IPS-18c (cell line): ENCODE results near the gene PIK3C3.
"Not testable (repeated sequence)": the region's sequence is repeated elsewhere in the genome, so short reads cannot be mapped to it uniquely, and the experiment has no call there.

ENCODE experiments used
- H3K4me3 ChIP-seq: 2 replicates; pipeline ENCODE4 v1.7.0; 2013; ENCODE audit warnings: low read depth, mild to moderate bottlenecking, low read length, moderate library complexity; ENCODE audit not compliant: insufficient read depth
- H3K9me3 ChIP-seq: one replicate; pipeline ENCODE4 v1.6.1; 2013; ENCODE audit warnings: mild to moderate bottlenecking, low read length, moderate library complexity; ENCODE audit not compliant: control insufficient read depth, insufficient read depth

The PIK3C3 gene

DNA sequence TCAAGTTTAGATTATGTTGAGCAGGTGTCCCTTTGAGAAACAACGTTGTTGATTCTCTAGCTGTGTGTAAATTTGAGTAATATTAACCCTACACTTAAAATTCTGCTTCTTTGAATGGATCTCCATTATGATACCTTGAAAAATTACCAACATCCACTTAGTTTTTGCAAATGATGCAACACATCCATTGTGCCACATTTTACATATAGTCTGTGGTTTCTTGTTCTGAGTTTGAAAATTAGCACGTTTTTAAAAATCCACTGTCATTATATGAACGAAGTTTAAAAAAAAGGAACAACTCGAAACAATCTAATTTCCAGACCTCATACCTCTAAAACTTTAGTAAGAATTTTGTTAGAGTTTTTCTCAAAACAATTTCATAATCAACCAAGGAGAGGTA lies 37.7 kb downstream of the PIK3C3 start:
- Histone ChIP-seq H3K9me3 (no peaks in the 10 kb centered on the region), H3K4me3 (no peak overlapping the region)

GRCh38 chr18:41993151-41993550 lies 38.1 kb downstream of the PIK3C3 start:
- H3K4me3 ChIP-seq: no peak overlapping the region

GRCh38 chr18:41996020-41996419 lies 41.0 kb downstream of the PIK3C3 start:
- Histone ChIP-seq H3K4me3 (no peak overlapping the region), H3K9me3 (no peaks in the 10 kb centered on the region)

More at GRCh38 chr18:41993151-41993550, 38.1 kb downstream of the PIK3C3 start:
- no peaks in the 10 kb centered on the region for H3K9me3 ChIP-seq

DNA sequence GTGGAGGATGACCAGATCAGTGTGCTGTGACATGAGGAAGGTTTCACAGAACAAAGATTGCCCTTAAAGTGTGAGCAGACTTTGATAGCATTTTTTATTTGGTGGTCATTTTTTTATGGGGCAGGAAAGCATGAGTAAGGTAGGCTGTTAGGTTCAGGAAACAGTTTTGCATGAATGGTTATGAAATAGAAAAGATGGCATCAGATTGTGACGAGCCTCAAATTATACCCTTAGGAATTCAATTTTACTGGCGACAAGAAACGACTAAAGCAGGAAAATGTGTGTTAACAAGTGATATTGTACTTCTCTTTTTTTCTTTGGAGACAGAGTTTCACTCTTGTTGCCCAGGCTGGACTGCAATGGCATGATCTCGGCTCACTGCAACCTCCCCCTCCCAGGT lies 44.7 kb downstream of the PIK3C3 start:
- H3K9me3 ChIP-seq: no peaks in the 10 kb centered on the region
- no peak overlapping the region for H3K4me3 ChIP-seq

- H3K9me3 ChIP-seq: no peaks in the 10 kb centered on the region
- no peak overlapping the region for H3K4me3 ChIP-seq
Measured at GRCh38 chr18:42001801-42002200, 46.8 kb downstream of the PIK3C3 start.

- H3K4me3 ChIP-seq: no peak overlapping the region
- H3K9me3 ChIP-seq: no peaks in the 10 kb centered on the region
Measured at GRCh38 chr18:42004653-42005052, 49.6 kb downstream of the PIK3C3 start.

- no peaks in the 10 kb centered on the region for H3K9me3 ChIP-seq
- H3K4me3 ChIP-seq: no peak overlapping the region
Measured at GRCh38 chr18:42005782-42006181, 50.7 kb downstream of the PIK3C3 start.

GRCh38 chr18:42009457-42009856 lies 54.4 kb downstream of the PIK3C3 start:
- not testable (repeated sequence) for H3K9me3 ChIP-seq, H3K4me3 ChIP-seq

GRCh38 chr18:42011053-42011452 lies 56.0 kb downstream of the PIK3C3 start:
- H3K4me3 ChIP-seq: no peak overlapping the region
- H3K9me3 ChIP-seq: no peaks in the 10 kb centered on the region

DNA sequence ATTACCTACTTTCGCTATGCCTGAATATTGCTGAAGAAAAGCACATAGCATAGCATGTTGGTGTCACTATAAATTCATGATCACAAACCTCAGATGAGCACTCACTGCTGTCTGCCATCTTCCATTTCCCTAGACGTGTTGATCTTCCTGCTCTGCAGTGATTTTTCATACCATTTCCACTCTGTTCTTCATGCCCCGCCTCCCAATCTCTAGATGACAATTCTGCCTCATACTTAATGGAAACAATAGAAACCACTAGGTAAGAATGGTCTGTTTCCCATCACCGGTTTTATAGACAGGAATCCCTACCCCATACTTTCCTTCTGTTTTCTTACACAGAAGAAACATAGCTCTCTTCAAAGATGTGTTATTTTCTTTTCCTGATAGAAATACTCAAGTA lies 63.8 kb downstream of the PIK3C3 start:
- Histone ChIP-seq H3K4me3 (no peak overlapping the region), H3K9me3 (no peaks in the 10 kb centered on the region)

GRCh38 chr18:42024131-42024530 lies 69.1 kb downstream of the PIK3C3 start:
- no peaks in the 10 kb centered on the region for H3K9me3 ChIP-seq
- no peak overlapping the region for H3K4me3 ChIP-seq

- H3K9me3 ChIP-seq: no peaks in the 10 kb centered on the region
- no peak overlapping the region for H3K4me3 ChIP-seq
Measured at GRCh38 chr18:42025491-42025890, 70.5 kb downstream of the PIK3C3 start.

DNA sequence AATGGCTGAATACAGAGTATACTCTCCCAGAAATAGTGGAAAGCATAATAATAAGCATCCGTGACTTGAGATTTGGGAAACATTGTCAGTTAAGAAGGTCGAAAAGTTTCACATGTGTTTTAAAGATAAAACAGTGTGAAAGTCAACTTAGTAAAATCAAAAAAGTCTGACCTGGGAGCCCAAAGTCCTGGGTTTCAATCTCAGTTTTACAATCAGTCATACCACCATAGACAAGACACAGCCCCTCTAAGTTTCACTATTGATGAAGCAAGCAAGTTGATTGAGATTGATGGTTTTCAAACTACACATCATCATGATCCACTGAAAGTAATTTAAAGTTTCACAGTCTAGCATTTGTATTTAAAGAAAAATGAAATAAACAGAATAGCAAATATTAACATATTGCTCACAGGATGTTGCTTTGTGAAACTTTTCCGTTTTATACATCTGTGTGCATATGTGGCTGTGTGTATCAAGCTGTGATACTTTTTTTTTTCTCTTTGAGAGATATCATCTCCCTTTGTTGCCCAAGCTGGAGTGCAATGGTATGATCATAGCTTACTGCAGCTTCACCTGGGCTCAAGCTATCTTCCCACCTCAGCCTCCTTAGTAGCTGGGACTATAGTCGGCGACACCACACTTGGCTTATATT lies 71.1 kb downstream of the PIK3C3 start:
- Histone ChIP-seq H3K4me3 (no peak overlapping the region), H3K9me3 (no peaks in the 10 kb centered on the region)

DNA sequence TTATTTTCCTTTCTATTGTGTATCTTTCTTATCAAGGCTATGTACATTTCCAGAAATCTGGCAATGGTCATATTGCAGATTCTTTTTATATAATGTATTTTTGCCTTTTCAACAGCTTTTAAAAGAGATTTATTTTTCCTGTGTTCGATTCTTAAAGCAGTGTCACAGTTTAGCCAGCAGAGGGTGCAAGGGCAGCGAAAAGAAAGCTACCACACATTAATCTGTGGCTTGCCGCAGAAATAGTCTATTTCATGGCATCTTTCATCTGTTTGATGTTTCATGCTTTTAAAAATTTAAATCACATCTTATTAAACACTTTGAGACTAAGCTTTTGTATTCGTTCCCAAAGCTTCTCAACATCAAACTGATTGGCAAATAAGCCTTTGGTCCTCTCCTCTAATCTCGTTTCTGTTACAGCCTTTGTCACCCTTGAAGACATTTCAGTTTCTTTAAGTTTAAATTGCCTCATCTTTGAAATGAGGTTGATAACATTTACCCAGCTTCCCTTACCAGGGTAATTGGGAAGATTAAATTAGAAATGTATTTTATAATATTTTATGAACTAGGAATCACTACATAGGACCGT lies 73.3 kb downstream of the PIK3C3 start:
- no peak overlapping the region for H3K4me3 ChIP-seq

GRCh38 chr18:42029092-42029491 lies 74.1 kb downstream of the PIK3C3 start:
- no peaks in the 10 kb centered on the region for H3K9me3 ChIP-seq

More for the DNA sequence above, 73.3 kb downstream of the PIK3C3 start:
- no peaks in the 10 kb centered on the region for H3K9me3 ChIP-seq

GRCh38 chr18:42030586-42031182 lies 75.7 kb downstream of the PIK3C3 start:
- H3K9me3 ChIP-seq: no peaks in the 10 kb centered on the region

More at GRCh38 chr18:42029092-42029491, 74.1 kb downstream of the PIK3C3 start:
- H3K4me3 ChIP-seq: no peak overlapping the region

DNA sequence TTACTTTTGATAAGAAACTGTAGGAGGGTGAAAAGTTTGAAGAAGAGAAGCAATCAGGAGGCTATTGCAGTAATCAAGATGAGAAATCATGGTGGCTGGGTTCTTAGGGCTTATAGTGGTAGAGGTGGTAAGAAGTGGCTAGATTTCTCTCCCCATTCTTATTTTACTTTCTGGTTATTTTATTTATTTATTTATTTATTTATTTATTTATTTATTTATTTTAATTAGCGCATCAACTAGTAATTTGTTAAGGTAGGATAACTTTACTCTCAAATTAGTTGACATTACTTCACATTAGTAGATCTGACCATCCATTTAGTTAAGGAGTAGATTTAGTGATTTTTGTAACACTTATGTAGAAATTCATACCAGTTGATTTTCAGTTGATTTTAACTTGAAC lies 77.4 kb downstream of the PIK3C3 start:
- H3K4me3 ChIP-seq: no peak overlapping the region
- no peaks in the 10 kb centered on the region for H3K9me3 ChIP-seq

More at GRCh38 chr18:42030586-42031182, 75.7 kb downstream of the PIK3C3 start:
- no peak overlapping the region for H3K4me3 ChIP-seq

- no peak overlapping the region for H3K4me3 ChIP-seq
- H3K9me3 ChIP-seq: no peaks in the 10 kb centered on the region
Measured at GRCh38 chr18:42033137-42033810, 78.2 kb downstream of the PIK3C3 start.
